HepG2 (cell line): Measurements from ENCODE around the gene OPRD1. TPM values are rescaled to one million over a fixed set of nuclear protein-coding genes. Genes with fewer than 3 reads are reported as not detected.
"Not testable (repeated sequence)": the region's sequence is repeated elsewhere in the genome, so short reads cannot be mapped to it uniquely, and the experiment has no call there.

ENCODE experiments used
- ATAC-seq: fragments of 200-7000 bp; cut with Tn5 transposase; 3 replicates; pipeline ENCODE4 v1.9.1; 2020; ENCODE audit warnings: mild to moderate bottlenecking, moderate library complexity
- BruUV-seq: library from RNA; stranded (reverse); fragments of 400-500 nt; replicated peaks from 2 replicates; lab custom pipeline; 2021; lab: Mats Ljungman, UMichigan
- CTCF ChIA-PET: fragments of 300-600 bp; formaldehyde crosslinking; extraction: SDS; loops from one replicate; lab custom pipeline; 2021; ENCODE audit warnings: low total read pairs, inconsistent platforms, low intra/inter-chr PET ratio; lab: Yijun Ruan, JAX
- POLR2A ChIA-PET: fragments of 350-600 bp; sonication (Branson Sonifier 250); formaldehyde crosslinking; loops from one replicate; lab custom pipeline; 2020; ENCODE audit warnings: antibody characterized with exemption, inconsistent platforms; lab: Yijun Ruan, JAX
- DNase-seq: peaks from one replicate; pipeline ENCODE4 v3.0.0-alpha.2; 2015; ENCODE audit warnings: low spot score
- FAIRE-seq: peaks from 3 replicates; lab custom pipeline; 2011; peaks lifted over from hg19 to GRCh38; lab: Jason Lieb, UNC
- H2AFZ ChIP-seq: one replicate; pipeline ENCODE4 v1.6.1; 2011; ENCODE audit warnings: low read length, inconsistent platforms
- H3K27ac ChIP-seq: fragments of 300-600 bp; 3 replicates; pipeline ENCODE4 v1.8.0; 2011; ENCODE audit warnings: mixed run types, mild to moderate bottlenecking, mixed read lengths, low read length, inconsistent platforms; ENCODE audit not compliant: insufficient read depth; ENCODE audit errors: extremely low read length
- H3K27me3 ChIP-seq, 2 experiments: fragments of 200-600 bp in 1 of 2; 2 replicates in 1 of 2; 3 replicates in 1 of 2; pipeline versions ENCODE4 v1.6.0 to v1.8.0; 2011; ENCODE audit warnings: low read length in 2 of 2, mild to moderate bottlenecking in 2 of 2, moderate library complexity in 2 of 2, inconsistent platforms in 1 of 2; ENCODE audit not compliant: insufficient read depth in 2 of 2, control insufficient read depth in 1 of 2
- H3K36me3 ChIP-seq, 2 experiments: fragments of 200-600 bp in 1 of 2; replicated peaks in 1 of 2; 2 replicates in 1 of 2; 3 replicates in 1 of 2; pipeline versions ENCODE4 v1.5.1 to v1.8.0; 2011; ENCODE audit warnings: low read length in 2 of 2, inconsistent platforms in 1 of 2; ENCODE audit not compliant: insufficient read depth in 2 of 2, control insufficient read depth in 1 of 2
- H3K4me1 ChIP-seq: 2 replicates; pipeline ENCODE4 v1.5.1; 2012; ENCODE audit warnings: low read length, inconsistent platforms; ENCODE audit not compliant: insufficient read depth
- H3K4me2 ChIP-seq: 2 replicates; pipeline ENCODE4 v1.6.0; 2011; ENCODE audit warnings: low read depth, low read length, inconsistent platforms
- H3K4me3 ChIP-seq, 3 experiments: fragments of 200-600 bp in 1 of 3; sonication (generic), shearing (Covaris generic) in 1 of 3; replicated peaks in 1 of 3; 2 replicates each; pipeline ENCODE4 v1.5.1; 2011 to 2016; ENCODE audit warnings: low read length in 3 of 3, inconsistent platforms in 2 of 3, low read depth in 2 of 3, mild to moderate bottlenecking in 2 of 3, control low read depth in 1 of 3, mixed read lengths in 1 of 3; ENCODE audit not compliant: insufficient read depth in 1 of 3
- H3K79me2 ChIP-seq: one replicate; pipeline ENCODE4 v1.6.1; 2011; ENCODE audit warnings: low read length, inconsistent platforms; ENCODE audit not compliant: insufficient read depth
- H3K9ac ChIP-seq: 2 replicates; pipeline ENCODE4 v1.6.0; 2011; ENCODE audit warnings: mild to moderate bottlenecking, low read depth, low read length, inconsistent platforms; ENCODE audit not compliant: insufficient read depth
- H3K9me3 ChIP-seq: 2 replicates; pipeline ENCODE4 v1.5.1; 2012; ENCODE audit warnings: mild to moderate bottlenecking, low read length
- H4K20me1 ChIP-seq: 2 replicates; pipeline ENCODE4 v1.6.0; 2011; ENCODE audit warnings: inconsistent platforms, mild to moderate bottlenecking, low read length, moderate library complexity; ENCODE audit not compliant: insufficient read depth
- ETV6 ChIP-seq: sonication (generic); formaldehyde crosslinking; conservative IDR thresholded peaks from 2 replicates; pipeline ENCODE4 v1.4.0; 2020; ENCODE audit warnings: missing genetic modification reagents
- HDAC2 ChIP-seq: sonication (generic); formaldehyde crosslinking; IDR thresholded peaks from 2 replicates; pipeline ENCODE4 v1.4.0; 2020; ENCODE audit warnings: missing genetic modification reagents
- KDM5A ChIP-seq: fragments of 200-600 bp; sonication (generic); IDR thresholded peaks from 2 replicates; pipeline ENCODE4 v1.7.0; 2018; ENCODE audit warnings: antibody characterized with exemption, mild to moderate bottlenecking, low read length, borderline replicate concordance
- NONO ChIP-seq, 2 experiments: fragments of 450-650 bp in 1 of 2; sonication (generic) in 1 of 2; formaldehyde crosslinking in 1 of 2; IDR thresholded peaks in 1 of 2; conservative IDR thresholded peaks in 1 of 2; 2 replicates each; pipeline versions ENCODE4 v1.6.1 to v1.8.0; 2017 to 2022; ENCODE audit warnings: mild to moderate bottlenecking in 1 of 2, missing genetic modification reagents in 1 of 2, moderate library complexity in 1 of 2
- POLR2G ChIP-seq: fragments of 200-400 bp; formaldehyde crosslinking; IDR thresholded peaks from 2 replicates; pipeline ENCODE4 v1.6.1; 2018; ENCODE audit warnings: mild to moderate bottlenecking, low read depth, low read length, moderate library complexity
- TBL1XR1 ChIP-seq: fragments of 150-350 bp; IDR thresholded peaks from 2 replicates; pipeline ENCODE4 v1.6.1; 2014; ENCODE audit warnings: borderline replicate concordance, low read length; ENCODE audit not compliant: partially characterized antibody
- ZBTB7A ChIP-seq: sonication (generic); formaldehyde crosslinking; IDR thresholded peaks from 2 replicates; pipeline ENCODE4 v1.8.0; 2022; ENCODE audit warnings: mild to moderate bottlenecking, missing genetic modification reagents
- ZNF614 ChIP-seq: IDR thresholded peaks from 2 replicates; pipeline ENCODE4 v1.6.1; 2018; ENCODE audit warnings: missing biosample characterization, missing genetic modification reagents, inconsistent platforms, borderline replicate concordance
- WGBS: methylation state at CpG from one replicate; pipeline ENCODE4 v1.1.6; 2017; ENCODE audit warnings: low lambda C conversion rate; 5-methylcytosine and 5-hydroxymethylcytosine counted together
- in situ Hi-C: cut with HindIII; loops from 2 replicates; pipeline ENCODE4 v1.10.0; 2017; ENCODE audit warnings: low pct_unique_long_range_greater_than_20kb; ENCODE audit not compliant: extremely low pct_ligation_motif_present
- intact Hi-C: fragments of 100-400 bp; cut with micrococcal nuclease; formaldehyde crosslinking; loops from one replicate; pipeline ENCODE4 v1.10.0; 2022; ENCODE audit not compliant: unreplicated experiment
- polyA plus RNA-seq, 8 experiments: library from polyadenylated mRNA; depleted of rRNA in 3 of 8; stranded (reverse) in 7 of 8; unstranded in 1 of 8; fragments of >200 nt; fragmentation: Illumina TruSeq in 4 of 8; extraction: Trizol in 4 of 8; gene quantifications; 2 replicates each; pipeline versions ENCODE4 v1.2.1 to v1.2.3, GENCODE V29; 2011 to 2016; ENCODE audit warnings: low read depth in 4 of 8, missing spikeins in 1 of 8, mixed read lengths in 1 of 8; ENCODE audit not compliant: insufficient read depth in 1 of 8
- total RNA-seq, 5 experiments: library from RNA; depleted of rRNA; stranded (reverse); fragments of >200 nt; fragmentation: Illumina TruSeq; extraction: Trizol; gene quantifications; 2 replicates each; pipeline ENCODE4 v1.2.3, GENCODE V29; 2016; ENCODE audit warnings: low read depth in 1 of 5
- TF ChIP-seq, protein P1 (sequence below): sonication (generic); formaldehyde crosslinking; IDR thresholded peaks from 2 replicates; pipeline ENCODE4 v1.8.0; 2022; ENCODE audit warnings: missing genetic modification reagents, mild to moderate bottlenecking, borderline replicate concordance
- TF ChIP-seq, protein P2 (sequence below): sonication (generic); formaldehyde crosslinking; IDR thresholded peaks from 2 replicates; pipeline ENCODE4 v1.5.0; 2020; ENCODE audit warnings: mild to moderate bottlenecking, missing genetic modification reagents
- TF ChIP-seq, protein P3 (sequence below): IDR thresholded peaks from 2 replicates; pipeline ENCODE4 v1.6.1; 2016; ENCODE audit warnings: low read depth

OPRD1 gene
- total and polyA plus RNA-seq, 2 of the 13 experiments (the other 11 are each of a cell fraction or from before 2014, with no cell fraction given) = 0.02 to 0.03 TPM

DNA sequence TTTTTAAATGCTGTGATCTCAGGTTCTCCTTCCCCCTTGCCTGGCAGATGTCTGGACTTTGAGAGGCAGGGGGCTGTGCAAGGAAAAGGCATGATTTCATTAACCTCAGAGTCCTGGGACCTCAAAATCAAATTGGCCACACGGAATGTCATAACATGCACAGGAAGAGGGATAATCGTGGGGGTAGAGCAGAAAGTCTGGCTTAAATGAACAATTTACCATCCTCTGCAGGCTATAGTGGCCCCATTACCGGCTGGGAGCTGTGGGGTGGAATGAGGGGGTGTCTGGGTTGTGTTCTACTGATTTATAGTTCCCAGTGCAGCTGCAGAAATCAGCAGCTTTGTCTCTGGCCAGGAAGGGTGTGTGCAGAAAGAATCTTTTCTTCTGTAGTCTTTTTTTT lies 10.8 kb downstream of the OPRD1 start:
- H3K27ac ChIP-seq = no peak overlapping the region
- no peaks in the 10 kb centered on the region for H4K20me1 ChIP-seq
- POLR2A ChIA-PET = no interaction called here
- H3K9ac ChIP-seq = no peak overlapping the region
- peaks cover 0 to 7% of the 10 kb centered on the region in 2 experiments; a peak in 1 of 5 replicates for H3K27me3 ChIP-seq
- no peaks in the 10 kb centered on the region for H3K4me1 ChIP-seq
- TF ChIP-seq KDM5A (no peak), NONO (IDR thresholded peaks at IDR 0.05) (no peak), NONO (CRISPR knock-in tag; conservative IDR thresholded peaks at IDR 0.05) (no peak), ZBTB7A (CRISPR knock-in tag) (no peak), ETV6 (CRISPR knock-in tag) (no peak), POLR2G (no peak), TBL1XR1 (no peak), HDAC2 (CRISPR knock-in tag) (no peak), ZNF614 (no peak)
- TF ChIP-seq, protein P1, sequence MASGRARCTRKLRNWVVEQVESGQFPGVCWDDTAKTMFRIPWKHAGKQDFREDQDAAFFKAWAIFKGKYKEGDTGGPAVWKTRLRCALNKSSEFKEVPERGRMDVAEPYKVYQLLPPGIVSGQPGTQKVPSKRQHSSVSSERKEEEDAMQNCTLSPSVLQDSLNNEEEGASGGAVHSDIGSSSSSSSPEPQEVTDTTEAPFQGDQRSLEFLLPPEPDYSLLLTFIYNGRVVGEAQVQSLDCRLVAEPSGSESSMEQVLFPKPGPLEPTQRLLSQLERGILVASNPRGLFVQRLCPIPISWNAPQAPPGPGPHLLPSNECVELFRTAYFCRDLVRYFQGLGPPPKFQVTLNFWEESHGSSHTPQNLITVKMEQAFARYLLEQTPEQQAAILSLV (CRISPR knock-in tag) = no peak
- TF ChIP-seq, protein P2, sequence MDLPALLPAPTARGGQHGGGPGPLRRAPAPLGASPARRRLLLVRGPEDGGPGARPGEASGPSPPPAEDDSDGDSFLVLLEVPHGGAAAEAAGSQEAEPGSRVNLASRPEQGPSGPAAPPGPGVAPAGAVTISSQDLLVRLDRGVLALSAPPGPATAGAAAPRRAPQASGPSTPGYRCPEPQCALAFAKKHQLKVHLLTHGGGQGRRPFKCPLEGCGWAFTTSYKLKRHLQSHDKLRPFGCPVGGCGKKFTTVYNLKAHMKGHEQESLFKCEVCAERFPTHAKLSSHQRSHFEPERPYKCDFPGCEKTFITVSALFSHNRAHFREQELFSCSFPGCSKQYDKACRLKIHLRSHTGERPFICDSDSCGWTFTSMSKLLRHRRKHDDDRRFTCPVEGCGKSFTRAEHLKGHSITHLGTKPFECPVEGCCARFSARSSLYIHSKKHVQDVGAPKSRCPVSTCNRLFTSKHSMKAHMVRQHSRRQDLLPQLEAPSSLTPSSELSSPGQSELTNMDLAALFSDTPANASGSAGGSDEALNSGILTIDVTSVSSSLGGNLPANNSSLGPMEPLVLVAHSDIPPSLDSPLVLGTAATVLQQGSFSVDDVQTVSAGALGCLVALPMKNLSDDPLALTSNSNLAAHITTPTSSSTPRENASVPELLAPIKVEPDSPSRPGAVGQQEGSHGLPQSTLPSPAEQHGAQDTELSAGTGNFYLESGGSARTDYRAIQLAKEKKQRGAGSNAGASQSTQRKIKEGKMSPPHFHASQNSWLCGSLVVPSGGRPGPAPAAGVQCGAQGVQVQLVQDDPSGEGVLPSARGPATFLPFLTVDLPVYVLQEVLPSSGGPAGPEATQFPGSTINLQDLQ = no peak
- TF ChIP-seq, protein P3, sequence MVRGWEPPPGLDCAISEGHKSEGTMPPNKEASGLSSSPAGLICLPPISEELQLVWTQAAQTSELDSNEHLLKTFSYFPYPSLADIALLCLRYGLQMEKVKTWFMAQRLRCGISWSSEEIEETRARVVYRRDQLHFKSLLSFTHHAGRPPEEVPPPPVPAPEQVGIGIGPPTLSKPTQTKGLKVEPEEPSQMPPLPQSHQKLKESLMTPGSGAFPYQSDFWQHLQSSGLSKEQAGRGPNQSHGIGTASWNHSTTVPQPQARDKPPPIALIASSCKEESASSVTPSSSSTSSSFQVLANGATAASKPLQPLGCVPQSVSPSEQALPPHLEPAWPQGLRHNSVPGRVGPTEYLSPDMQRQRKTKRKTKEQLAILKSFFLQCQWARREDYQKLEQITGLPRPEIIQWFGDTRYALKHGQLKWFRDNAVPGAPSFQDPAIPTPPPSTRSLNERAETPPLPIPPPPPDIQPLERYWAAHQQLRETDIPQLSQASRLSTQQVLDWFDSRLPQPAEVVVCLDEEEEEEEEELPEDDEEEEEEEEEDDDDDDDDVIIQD (CRISPR knock-in tag) = no peak
- no peaks in the 10 kb centered on the region for H3K36me3 ChIP-seq
- intact Hi-C loops (no loop called here), in situ Hi-C loops (no loop called here)
- ATAC-seq (no peak), FAIRE-seq (no peak), DNase-seq (no peak)
- no peaks in the 10 kb centered on the region for H3K79me2 ChIP-seq
- no peak overlapping the region for H3K4me3 ChIP-seq
- CTCF ChIA-PET = no interaction called here
- no peak overlapping the region for H3K4me2 ChIP-seq
- H2AFZ ChIP-seq = no peak overlapping the region
- no peaks in the 10 kb centered on the region for H3K9me3 ChIP-seq
- 10% methylated on average over 3 of the region's 3 CpGs for WGBS
- no TSS peak for BruUV-seq

DNA sequence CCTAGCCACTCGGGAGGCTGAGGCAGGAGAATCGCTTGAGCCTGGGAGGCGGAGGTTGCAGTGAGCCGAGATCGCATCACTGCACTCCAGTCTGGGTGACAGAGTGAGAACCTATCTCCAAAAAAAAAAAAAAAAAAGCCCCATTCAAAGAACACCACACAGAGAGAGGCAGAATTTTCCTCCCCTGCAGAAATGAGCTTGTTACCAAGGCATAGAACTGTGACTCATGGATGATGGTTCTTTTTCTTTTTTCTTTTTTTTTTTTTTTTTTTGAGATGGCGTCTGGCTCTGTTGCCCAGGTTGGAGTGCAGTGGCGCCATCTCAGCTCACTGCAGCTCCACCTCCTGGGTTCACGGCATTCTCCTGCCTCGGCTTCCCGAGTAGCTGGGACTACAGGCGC lies 12.1 kb downstream of the OPRD1 start:
- H3K9ac ChIP-seq, BruUV-seq, H3K4me1 ChIP-seq, H3K36me3 ChIP-seq, H3K4me3 ChIP-seq, H3K27ac ChIP-seq, H3K79me2 ChIP-seq, H4K20me1 ChIP-seq, intact Hi-C loops, DNase-seq, H3K27me3 ChIP-seq, CTCF ChIA-PET, H3K4me2 ChIP-seq, ATAC-seq, FAIRE-seq, POLR2A ChIA-PET, H2AFZ ChIP-seq, H3K9me3 ChIP-seq, in situ Hi-C loops: not testable (repeated sequence)
- 41% methylated on average over 11 of the region's 11 CpGs for WGBS
